DND-41 (cell line): ENCODE data around the gene MBD2.

Experiments
- EZH2 ChIP-seq: IDR thresholded peaks from 3 replicates; pipeline ENCODE4 v1.6.1; 2012; ENCODE audit warnings: borderline replicate concordance, low read depth, mild to moderate bottlenecking, moderate library complexity, low read length, inconsistent platforms; ENCODE audit not compliant: severe bottlenecking
- TF ChIP-seq, protein P1 (sequence below): IDR thresholded peaks from 2 replicates; pipeline ENCODE4 v1.5.1; 2012; ENCODE audit warnings: borderline replicate concordance, low read length, moderate library complexity, mild to moderate bottlenecking; ENCODE audit not compliant: poor library complexity, severe bottlenecking; ENCODE audit errors: extremely low read depth

DNA sequence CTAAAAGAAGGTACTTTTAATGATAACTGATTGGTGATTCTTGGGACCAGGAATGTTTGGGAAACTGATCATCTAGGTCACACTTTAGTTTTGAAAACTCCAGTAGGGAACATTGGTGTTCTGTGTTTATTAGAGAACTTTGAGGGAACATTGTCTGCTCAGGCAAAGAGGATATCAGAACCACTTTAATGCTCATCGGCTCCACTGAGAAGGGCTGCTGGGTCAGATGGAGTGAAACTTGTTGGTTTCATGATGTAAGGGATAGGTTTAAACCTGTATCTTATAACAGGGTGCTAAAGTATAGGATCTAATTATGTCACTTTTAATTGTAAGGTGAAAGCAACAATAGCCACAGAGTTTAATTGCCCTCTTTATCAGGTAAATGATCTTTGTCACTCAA lies 30.7 kb upstream of the MBD2 start:
- TF ChIP-seq, protein P1, sequence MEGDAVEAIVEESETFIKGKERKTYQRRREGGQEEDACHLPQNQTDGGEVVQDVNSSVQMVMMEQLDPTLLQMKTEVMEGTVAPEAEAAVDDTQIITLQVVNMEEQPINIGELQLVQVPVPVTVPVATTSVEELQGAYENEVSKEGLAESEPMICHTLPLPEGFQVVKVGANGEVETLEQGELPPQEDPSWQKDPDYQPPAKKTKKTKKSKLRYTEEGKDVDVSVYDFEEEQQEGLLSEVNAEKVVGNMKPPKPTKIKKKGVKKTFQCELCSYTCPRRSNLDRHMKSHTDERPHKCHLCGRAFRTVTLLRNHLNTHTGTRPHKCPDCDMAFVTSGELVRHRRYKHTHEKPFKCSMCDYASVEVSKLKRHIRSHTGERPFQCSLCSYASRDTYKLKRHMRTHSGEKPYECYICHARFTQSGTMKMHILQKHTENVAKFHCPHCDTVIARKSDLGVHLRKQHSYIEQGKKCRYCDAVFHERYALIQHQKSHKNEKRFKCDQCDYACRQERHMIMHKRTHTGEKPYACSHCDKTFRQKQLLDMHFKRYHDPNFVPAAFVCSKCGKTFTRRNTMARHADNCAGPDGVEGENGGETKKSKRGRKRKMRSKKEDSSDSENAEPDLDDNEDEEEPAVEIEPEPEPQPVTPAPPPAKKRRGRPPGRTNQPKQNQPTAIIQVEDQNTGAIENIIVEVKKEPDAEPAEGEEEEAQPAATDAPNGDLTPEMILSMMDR: no peak
- no peak for TF ChIP-seq EZH2
